CD4-positive, alpha-beta memory T cell (primary cell): Measurements from ENCODE around the gene JMJD8. TPM values are rescaled to one million over a fixed set of nuclear protein-coding genes. Genes with fewer than 3 reads are reported as not detected.

ENCODE experiments used
- CTCF ChIA-PET: fragments of 350-600 bp; sonication (Branson Sonifier 250); formaldehyde crosslinking; loops from one replicate; lab custom pipeline; 2021; ENCODE audit warnings: inconsistent platforms; ENCODE audit not compliant: partially characterized antibody; lab: Charles Lee
- POLR2A ChIA-PET: fragments of 350-600 bp; sonication (Branson Sonifier 250); formaldehyde crosslinking; loops from one replicate; lab custom pipeline; 2021; ENCODE audit not compliant: partially characterized antibody; lab: Charles Lee
- DNase-seq, 5 donors: peaks; one replicate each; pipeline versions ENCODE4 v3.0.0 to v3.0.0-alpha.2; 2020 to 2022; ENCODE audit warnings: mixed read lengths in 1 of 5
- H3K27ac ChIP-seq: one replicate; pipeline ENCODE4 v1.7.0; 2013; ENCODE audit warnings: low read depth, low read length
- H3K27me3 ChIP-seq: 2 replicates; pipeline ENCODE4 v1.7.0; 2013; ENCODE audit warnings: mild to moderate bottlenecking, low read length, moderate library complexity; ENCODE audit not compliant: insufficient read depth
- H3K36me3 ChIP-seq: 2 replicates; pipeline ENCODE4 v1.7.0; 2013; ENCODE audit warnings: mild to moderate bottlenecking, low read length, moderate library complexity; ENCODE audit not compliant: insufficient read depth
- H3K4me1 ChIP-seq: 2 replicates; pipeline ENCODE4 v1.7.0; 2013; ENCODE audit warnings: mild to moderate bottlenecking, low read length, moderate library complexity; ENCODE audit not compliant: insufficient read depth
- H3K4me3 ChIP-seq, 2 donors: one replicate each; pipeline ENCODE4 v1.7.0; 2013; ENCODE audit warnings: low read length in 2 of 2, mild to moderate bottlenecking in 1 of 2
- H3K9me3 ChIP-seq, 2 donors: one replicate each; pipeline ENCODE4 v1.7.0; 2013; ENCODE audit warnings: low read length in 2 of 2, control low read depth in 1 of 2; ENCODE audit not compliant: control insufficient read depth in 1 of 2
- H3K27ac Mint-ChIP-seq, 7 donors: one replicate each; pipeline ENCODE4 v1.8.0; 2020 to 2021; ENCODE audit warnings: mixed read lengths in 7 of 7, mild to moderate bottlenecking in 6 of 7, inconsistent platforms in 3 of 7, moderate library complexity in 3 of 7
- H3K27me3 Mint-ChIP-seq, 2 donors: one replicate each; pipeline ENCODE4 v1.8.0; 2020 to 2021; ENCODE audit warnings: mixed read lengths in 2 of 2
- H3K36me3 Mint-ChIP-seq, 2 donors: one replicate each; pipeline ENCODE4 v1.8.0; 2020 to 2021; ENCODE audit warnings: mixed read lengths in 2 of 2, inconsistent platforms in 1 of 2, mild to moderate bottlenecking in 1 of 2
- H3K4me1 Mint-ChIP-seq, 4 donors: one replicate each; pipeline ENCODE4 v1.8.0; 2020 to 2021; ENCODE audit warnings: mixed read lengths in 4 of 4, mild to moderate bottlenecking in 1 of 4
- H3K4me3 Mint-ChIP-seq, 8 donors: one replicate each; pipeline ENCODE4 v1.8.0; 2020 to 2021; ENCODE audit warnings: mixed read lengths in 8 of 8, mild to moderate bottlenecking in 7 of 8, moderate library complexity in 6 of 8, inconsistent platforms in 3 of 8
- H3K9me3 Mint-ChIP-seq, 8 donors: one replicate each; pipeline ENCODE4 v1.8.0; 2020 to 2021; ENCODE audit warnings: mixed read lengths in 8 of 8, mild to moderate bottlenecking in 5 of 8, inconsistent platforms in 3 of 8, moderate library complexity in 1 of 8
- intact Hi-C: fragments of 100-400 bp; cut with micrococcal nuclease; formaldehyde crosslinking; loops from one replicate; pipeline ENCODE4 v1.15.1; 2023
- polyA plus RNA-seq, 2 donors: library from polyadenylated mRNA; unstranded; fragments of 300-500 nt; fragmentation: Illumina TruSeq; gene quantifications; one replicate each; pipeline ENCODE4 v1.2.3, GENCODE V29; 2021
- total RNA-seq, 2 experiments: library from RNA; stranded (reverse); gene quantifications; one replicate each; pipeline ENCODE4 v1.2.3, GENCODE V29; 2021

JMJD8 gene
- total and polyA plus RNA-seq, 4 experiments from 2014 or later: 43.9 to 60.3 (median 47.0) TPM

- Histone ChIP-seq H3K27ac (no peak overlapping the region), H3K4me3 (no peak overlapping the region), H3K4me1 (peaks cover 11% of the 10 kb centered on the region), H3K9me3 (no peaks in the 10 kb centered on the region), H3K36me3 (peaks cover 16% of the 10 kb centered on the region), H3K27me3 (no peaks in the 10 kb centered on the region)
- no peaks in the 10 kb centered on the region for H3K9me3 Mint-ChIP-seq
- ChIA-PET CTCF (interaction anchor here (0.7 to 1.5 kb wide), 3 partner anchors 10 to 25 kb away, joined by 3 to 5 read pairs (median 4); partner anchors contain the start of gene ANTKMT), POLR2A (interaction anchor here (5.8 to 12.9 kb wide), 2 partner anchors 9 to 37 kb away, joined by 32 to 166 read pairs; partner anchors contain the start of genes ANTKMT and WDR24)
- H3K4me1 Mint-ChIP-seq: no peaks in the 10 kb centered on the region
- H3K36me3 Mint-ChIP-seq: peaks cover 0 to 7% of the 10 kb centered on the region in 2 donors
- H3K27ac Mint-ChIP-seq: peak overlapping the region in 1 of 7 donors; percentile 38
- intact Hi-C loops: no loop called here
- H3K27me3 Mint-ChIP-seq: no peaks in the 10 kb centered on the region
- peak overlapping the region in 3 of 8 donors; percentile 21 to 30 (median 29) for H3K4me3 Mint-ChIP-seq
- no peak for DNase-seq
Measured at GRCh38 chr16:729768-730665, 45.9 kb upstream of the JMJD8 start.

- H3K27ac ChIP-seq: no peak overlapping the region
- POLR2A ChIA-PET: interaction anchor here (2.0 to 12.9 kb wide), 4 partner anchors 7 to 36 kb away, joined by 6 to 166 read pairs (median 52); partner anchors contain the start of genes ANTKMT, METRN and WDR24
- Mint-ChIP-seq H3K36me3 (peaks cover 0 to 7% of the 10 kb centered on the region in 2 donors), H3K27ac (peak overlapping the region in 1 of 7 donors; percentile 38), H3K27me3 (no peaks in the 10 kb centered on the region), H3K4me1 (no peaks in the 10 kb centered on the region), H3K9me3 (no peaks in the 10 kb centered on the region), H3K4me3 (peak overlapping the region in 5 of 8 donors; percentile 25 to 67 (median 60))
- intact Hi-C loops: no loop called here
- no peak for DNase-seq
- CTCF ChIA-PET: interaction anchor here (1.4 kb wide), 1 partner anchor 9 kb away, joined by 4 read pairs; the partner anchor contains the start of gene ANTKMT
- H3K9me3 ChIP-seq: no peaks in the 10 kb centered on the region
- H3K27me3 ChIP-seq: no peaks in the 10 kb centered on the region
- H3K4me3 ChIP-seq: no peak overlapping the region
- H3K4me1 ChIP-seq: peaks cover 11% of the 10 kb centered on the region
- peaks cover 9% of the 10 kb centered on the region for H3K36me3 ChIP-seq
Measured at GRCh38 chr16:728890-729744, 45.0 kb upstream of the JMJD8 start.

GRCh38 chr16:728131-728889 is 44.2 kb upstream of the JMJD8 start:
- POLR2A ChIA-PET: interaction anchor here (0.7 to 12.9 kb wide), 10 partner anchors 7 to 60 kb away, joined by 3 to 166 read pairs (median 5); partner anchors contain the start of genes ANTKMT, CHTF18, CIAO3 and JMJD8
- Mint-ChIP-seq H3K27me3 (no peaks in the 10 kb centered on the region), H3K9me3 (no peaks in the 10 kb centered on the region), H3K36me3 (peaks cover 0 to 7% of the 10 kb centered on the region in 2 donors), H3K27ac (no peak overlapping the region), H3K4me1 (peaks cover 0 to 4% (median 0%) of the 10 kb centered on the region in 4 donors), H3K4me3 (peak overlapping the region in 7 of 8 donors; percentile 15 to 68 (median 60))
- H3K9me3 ChIP-seq: no peaks in the 10 kb centered on the region
- CTCF ChIA-PET: interaction anchor here (1.5 kb wide), 1 partner anchor 16 kb away, joined by 7 read pairs; no protein-coding TSS in a partner anchor
- H3K36me3 ChIP-seq: peaks cover 6% of the 10 kb centered on the region
- H3K4me1 ChIP-seq: peaks cover 11% of the 10 kb centered on the region
- intact Hi-C loops: no loop called here
- H3K27ac ChIP-seq: no peak overlapping the region
- no peak overlapping the region for H3K4me3 ChIP-seq
- H3K27me3 ChIP-seq: no peaks in the 10 kb centered on the region
- DNase-seq: peak; percentile 67 to 75 (median 73)

- intact Hi-C loops: loop anchor here (2.0 kb wide), 1 partner anchor 13 kb away; the partner anchor contains the start of gene CIAO3
- POLR2A ChIA-PET: interaction anchor here (0.6 to 12.9 kb wide), 10 partner anchors 7 to 61 kb away, joined by 3 to 166 read pairs (median 4); partner anchors contain the start of genes ANTKMT, CHTF18, JMJD8 and METRN
- H3K9me3 ChIP-seq: no peaks in the 10 kb centered on the region
- H3K4me3 Mint-ChIP-seq: peak overlapping the region in 6 of 8 donors; percentile 29 to 70 (median 47)
- peaks cover 0 to 3% of the 10 kb centered on the region in 2 donors for H3K36me3 Mint-ChIP-seq
- H3K27me3 ChIP-seq: no peaks in the 10 kb centered on the region
- DNase-seq: no peak
- peaks cover 0 to 2% (median 0%) of the 10 kb centered on the region in 8 donors for H3K9me3 Mint-ChIP-seq
- peaks cover 11% of the 10 kb centered on the region for H3K4me1 ChIP-seq
- H3K36me3 ChIP-seq: no peaks in the 10 kb centered on the region
- CTCF ChIA-PET: interaction anchor here (1.5 kb wide), 1 partner anchor 15 kb away, joined by 7 read pairs; no protein-coding TSS in a partner anchor
- H3K4me1 Mint-ChIP-seq: peaks cover 0 to 10% (median 0%) of the 10 kb centered on the region in 4 donors
- H3K4me3 ChIP-seq: peak overlapping the region; percentile 61 to 70
- H3K27ac ChIP-seq: peak overlapping the region; percentile 44
- no peaks in the 10 kb centered on the region for H3K27me3 Mint-ChIP-seq
- no peak overlapping the region for H3K27ac Mint-ChIP-seq
Measured at GRCh38 chr16:727291-727977, 43.3 kb upstream of the JMJD8 start.

GRCh38 chr16:726438-727290 is 42.5 kb upstream of the JMJD8 start, which contains the start of the genes CCDC78 and HAGHL:
TSS of gene CCDC78 (minus strand) at chr16:726443. CDS start at chr16:726367, 76 bp downstream.
TSS of gene HAGHL (plus strand) at chr16:727106. CDS start at chr16:727510, 404 bp downstream.
- Mint-ChIP-seq H3K4me1 (peaks cover 0 to 11% (median 0%) of the 10 kb centered on the region in 4 donors), H3K4me3 (peak within 1 kb of the TSS; percentile 68 to 85 (median 77)), H3K9me3 (peaks cover 0 to 2% (median 0%) of the 10 kb centered on the region in 8 donors), H3K27me3 (no peaks in the 10 kb centered on the region), H3K36me3 (no peaks in the 10 kb centered on the region), H3K27ac (peak within 1 kb of the TSS in 5 of 7 donors; percentile 23 to 86 (median 42))
- POLR2A ChIA-PET: interaction anchor here (0.9 to 12.9 kb wide), 9 partner anchors 10 to 61 kb away, joined by 3 to 166 read pairs (median 4); partner anchors contain the start of genes CHTF18, CIAO3, METRN and RPUSD1
- intact Hi-C loops: loop anchor here (2.0 kb wide), 1 partner anchor 14 kb away; the partner anchor contains the start of gene CIAO3
- Histone ChIP-seq H3K27ac (peak within 1 kb of the TSS; percentile 44), H3K9me3 (no peaks in the 10 kb centered on the region), H3K4me3 (peak within 1 kb of the TSS; percentile 61 to 70), H3K36me3 (no peaks in the 10 kb centered on the region), H3K27me3 (no peaks in the 10 kb centered on the region), H3K4me1 (peaks cover 18% of the 10 kb centered on the region)
- peak; percentile 50 to 65 (median 57) for DNase-seq
- CTCF ChIA-PET: interaction anchor here (0.9 kb wide), 1 partner anchor 13 kb away, joined by 3 read pairs; no protein-coding TSS in a partner anchor
